MM.1S (cell line): Measurements from ENCODE around the gene C14orf93.

Experiments used
- EZH2 ChIP-seq: fragments of 300-600 bp; sonication (generic); optimal IDR thresholded peaks from 2 replicates; pipeline ENCODE3; 2017; ENCODE audit warnings: low read depth, mild to moderate bottlenecking, antibody characterized with exemption, low read length, mixed read lengths
- EZH2phosphoT487 ChIP-seq: fragments of 300-600 bp; sonication (generic); IDR thresholded peaks from 2 replicates; pipeline ENCODE4 v1.6.1; 2018; ENCODE audit warnings: antibody characterized with exemption, low read length
- TF ChIP-seq, protein P1 (sequence below): fragments of 300-600 bp; sonication (generic); IDR thresholded peaks from 2 replicates; pipeline ENCODE4 v1.5.1; 2016; ENCODE audit warnings: antibody characterized with exemption, low read length, mixed read lengths

DNA sequence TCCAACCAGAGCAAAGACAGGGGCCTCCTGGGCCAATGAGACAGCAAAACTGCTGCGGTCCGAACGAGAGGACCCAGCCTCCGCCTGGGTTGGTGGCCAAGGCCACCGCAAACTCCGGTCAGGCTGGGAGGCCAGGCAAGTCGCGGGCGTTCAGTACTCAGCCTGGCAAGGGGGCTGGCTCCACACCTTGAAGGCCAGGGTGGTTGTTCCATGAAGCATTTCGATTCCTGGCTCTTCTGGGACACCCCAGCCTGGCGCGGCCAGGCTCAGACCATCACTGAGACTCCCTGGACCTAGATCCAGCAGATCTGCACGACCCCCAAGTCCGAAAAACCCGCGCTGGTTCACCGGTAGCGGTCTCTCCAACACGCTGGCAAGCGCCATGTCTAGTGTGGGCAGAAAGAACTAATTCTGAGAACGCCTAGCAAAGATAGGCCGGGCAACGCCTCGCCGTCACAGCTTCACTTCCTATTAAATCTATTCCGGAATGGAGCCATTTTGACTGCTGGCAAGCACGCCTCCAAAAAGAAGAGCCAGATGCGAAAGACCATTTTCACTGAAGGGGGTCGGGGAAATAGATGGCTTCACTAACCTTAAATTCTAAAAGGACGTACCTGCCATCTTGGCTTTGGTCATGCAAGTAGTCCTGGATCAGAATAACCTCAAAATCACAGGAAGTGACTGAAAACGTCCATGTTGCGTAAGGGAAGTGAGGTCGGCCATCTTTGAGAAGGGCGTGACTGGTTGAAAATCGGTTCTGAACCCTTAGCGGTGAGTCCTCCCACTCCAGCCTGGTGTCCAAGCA, 24.8 kb upstream of the C14orf93 start, which contains the start of gene PSMB5:
- TF ChIP-seq, protein P1, sequence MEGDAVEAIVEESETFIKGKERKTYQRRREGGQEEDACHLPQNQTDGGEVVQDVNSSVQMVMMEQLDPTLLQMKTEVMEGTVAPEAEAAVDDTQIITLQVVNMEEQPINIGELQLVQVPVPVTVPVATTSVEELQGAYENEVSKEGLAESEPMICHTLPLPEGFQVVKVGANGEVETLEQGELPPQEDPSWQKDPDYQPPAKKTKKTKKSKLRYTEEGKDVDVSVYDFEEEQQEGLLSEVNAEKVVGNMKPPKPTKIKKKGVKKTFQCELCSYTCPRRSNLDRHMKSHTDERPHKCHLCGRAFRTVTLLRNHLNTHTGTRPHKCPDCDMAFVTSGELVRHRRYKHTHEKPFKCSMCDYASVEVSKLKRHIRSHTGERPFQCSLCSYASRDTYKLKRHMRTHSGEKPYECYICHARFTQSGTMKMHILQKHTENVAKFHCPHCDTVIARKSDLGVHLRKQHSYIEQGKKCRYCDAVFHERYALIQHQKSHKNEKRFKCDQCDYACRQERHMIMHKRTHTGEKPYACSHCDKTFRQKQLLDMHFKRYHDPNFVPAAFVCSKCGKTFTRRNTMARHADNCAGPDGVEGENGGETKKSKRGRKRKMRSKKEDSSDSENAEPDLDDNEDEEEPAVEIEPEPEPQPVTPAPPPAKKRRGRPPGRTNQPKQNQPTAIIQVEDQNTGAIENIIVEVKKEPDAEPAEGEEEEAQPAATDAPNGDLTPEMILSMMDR, result no peak
- TF ChIP-seq EZH2 (no peak), EZH2phosphoT487 (no peak)
